ENCODE data around the gene PARP8. TPM values are rescaled to one million over a fixed set of nuclear protein-coding genes. Genes with fewer than 3 reads are reported as not detected.

The PARP8 gene
- total RNA-seq (2022; extraction: Qiagen RNA extraction; ENCODE audit: low read depth) = 0.08 to 0.43 TPM (median 0.14 TPM) in 5 replicates

GRCh38 chr5:50666261-50667022 is at the start of gene PARP8:
Gene PARP8, plus strand, starts transcription at chr5:50666637. Its CDS starts 459 bp downstream, at chr5:50667096.

Other genes with a start within 250 kb of the PARP8 start
- gene EMB, start 225.3 kb upstream of the PARP8 start, total RNA-seq (2022; extraction: Qiagen RNA extraction; ENCODE audit: low read depth) = 2.4 to 6.5 TPM (median 5.4 TPM) in 5 replicates